ENCODE results near the gene PAK1.

- no peak for TF ChIP-seq CTCF (IDR thresholded peaks at IDR 0.05; ENCODE audit: control extremely low read depth in 1 of 3, insufficient read depth in 1 of 3, low read depth in 1 of 3, low read length in 3 of 3)
- no peak for TF ChIP-seq SIN3A (conservative IDR thresholded peaks at IDR 0.05 in 1 of 2, IDR thresholded peaks at IDR 0.05 in 1 of 2; ENCODE audit: low read depth in 1 of 2, low read length in 2 of 2)
These were observed 2.9 kb downstream of the PAK1 start for GRCh38 chr11:77470971-77471370.
